Measurements from ENCODE around the gene NEDD4L.

The NEDD4L gene

GRCh38 chr18:58217052-58217451 is 173.0 kb downstream of the NEDD4L start:
- DNase-seq = no peak

GRCh38 chr18:58218117-58218516 is 174.1 kb downstream of the NEDD4L start:
- no peak for DNase-seq

GRCh38 chr18:58221060-58221725 is 177.2 kb downstream of the NEDD4L start:
- DNase-seq = no peak

- DNase-seq = no peak
These were observed 178.6 kb downstream of the NEDD4L start for GRCh38 chr18:58222432-58223125.

GRCh38 chr18:58223717-58224424 is 179.8 kb downstream of the NEDD4L start:
- no peak for DNase-seq

GRCh38 chr18:58224425-58224750 is 180.4 kb downstream of the NEDD4L start:
- no peak for DNase-seq

- no peak for DNase-seq
These were observed 181.1 kb downstream of the NEDD4L start for GRCh38 chr18:58225101-58225500.

GRCh38 chr18:58226429-58226828 is 182.4 kb downstream of the NEDD4L start:
- DNase-seq = no peak

GRCh38 chr18:58227361-58227930 is 183.4 kb downstream of the NEDD4L start:
- no peak for DNase-seq

- no peak for DNase-seq
These were observed 184.2 kb downstream of the NEDD4L start for GRCh38 chr18:58228176-58228575.

GRCh38 chr18:58228762-58229161 is 184.7 kb downstream of the NEDD4L start:
- no peak for DNase-seq

GRCh38 chr18:58229162-58229561 is 185.1 kb downstream of the NEDD4L start:
- no peak for DNase-seq

GRCh38 chr18:58230438-58231179 is 186.6 kb downstream of the NEDD4L start:
- DNase-seq = no peak

- no peak for DNase-seq
These were observed 187.9 kb downstream of the NEDD4L start for GRCh38 chr18:58231930-58232329.

- no peak for DNase-seq
These were observed 188.6 kb downstream of the NEDD4L start for GRCh38 chr18:58232668-58233067.

- no peak for DNase-seq
These were observed 190.3 kb downstream of the NEDD4L start for GRCh38 chr18:58234359-58234741.

- no peak for DNase-seq
These were observed 191.0 kb downstream of the NEDD4L start for GRCh38 chr18:58235001-58235436.

- DNase-seq = no peak
These were observed 195.9 kb downstream of the NEDD4L start for GRCh38 chr18:58239879-58240278.

GRCh38 chr18:58241026-58241679 is 197.1 kb downstream of the NEDD4L start:
- DNase-seq = no peak

- no peak for DNase-seq
These were observed 197.9 kb downstream of the NEDD4L start for GRCh38 chr18:58241877-58242276.

GRCh38 chr18:58242435-58242834 is 198.4 kb downstream of the NEDD4L start:
- no peak for DNase-seq

GRCh38 chr18:58242968-58243367 is 198.9 kb downstream of the NEDD4L start:
- DNase-seq = no peak

- DNase-seq = no peak
These were observed 199.4 kb downstream of the NEDD4L start for GRCh38 chr18:58243401-58243800.
